Thoracic aorta (tissue), 2 donors: ENCODE data around the gene ANKMY1. TPM values are rescaled to one million over a fixed set of nuclear protein-coding genes. Genes with fewer than 3 reads are reported as not detected.
A peak's percentile ranks its signal among the peaks of the same experiment; 100 is the strongest.

Source experiments
- ATAC-seq: fragments of 150-250 bp; one replicate; pipeline ENCODE4 v1.8.0; 2017; ENCODE audit warnings: low read depth; ENCODE audit not compliant: insufficient number of reproducible peaks, low FRiP score
- DNase-seq: peaks from one replicate; pipeline ENCODE4 v3.0.0-alpha.2; 2020; ENCODE audit warnings: low spot score
- H3K27ac ChIP-seq, 2 donors: fragments of 200-600 bp; sonication (generic); 1 replicate in 1 of 2; 2 replicates in 1 of 2; pipeline ENCODE4 v1.5.1; 2016; ENCODE audit warnings: mild to moderate bottlenecking in 2 of 2, moderate library complexity in 2 of 2
- H3K27me3 ChIP-seq: fragments of 200-600 bp; sonication (generic); replicated peaks from 2 replicates; pipeline ENCODE4 v1.6.0; 2016; ENCODE audit warnings: mild to moderate bottlenecking; ENCODE audit not compliant: insufficient read depth
- H3K36me3 ChIP-seq: fragments of 200-600 bp; sonication (generic); one replicate; pipeline ENCODE4 v1.5.1; 2016
- H3K4me1 ChIP-seq, 2 donors: fragments of 200-600 bp; sonication (generic); 1 replicate in 1 of 2; 2 replicates in 1 of 2; pipeline versions ENCODE4 v1.5.1 to v1.6.0; 2016; ENCODE audit warnings: low read depth in 2 of 2, mild to moderate bottlenecking in 1 of 2; ENCODE audit not compliant: control insufficient read depth in 1 of 2
- H3K4me3 ChIP-seq: fragments of 200-600 bp; sonication (generic); 2 replicates; pipeline ENCODE4 v1.5.1; 2016; ENCODE audit warnings: mild to moderate bottlenecking
- H3K9me3 ChIP-seq: fragments of 200-600 bp; sonication (generic); 2 replicates; pipeline ENCODE4 v1.5.1; 2016
- CTCF ChIP-seq: fragments of 200-600 bp; sonication (generic); IDR thresholded peaks from one replicate; pipeline ENCODE4 v1.5.1; 2019; ENCODE audit warnings: antibody characterized with exemption
- total RNA-seq, 2 donors: library from RNA; depleted of rRNA; stranded (reverse); fragments of >200 nt; gene quantifications; one replicate each; pipeline versions ENCODE4 v1.1.0 to v1.2.3, GENCODE V29; 2016

The ANKMY1 gene
- total RNA-seq, 2 donors from 2014 or later = 20.0 to 44.8 TPM

- DNase-seq = no peak
- peaks cover 7% of the 10 kb centered on the region for H3K9me3 ChIP-seq
- ATAC-seq = no peak
- no peak overlapping the region for H3K27ac ChIP-seq
- no peaks in the 10 kb centered on the region for H3K27me3 ChIP-seq
- H3K4me1 ChIP-seq = no peaks in the 10 kb centered on the region
- no peak overlapping the region for H3K4me3 ChIP-seq
- H3K36me3 ChIP-seq = no peaks in the 10 kb centered on the region
- no peak for TF ChIP-seq CTCF
These were observed 79.9 kb downstream of the ANKMY1 start for GRCh38 chr2:240477916-240478315.

GRCh38 chr2:240473211-240473610 is 84.6 kb downstream of the ANKMY1 start:
- H3K27me3 ChIP-seq = no peaks in the 10 kb centered on the region

GRCh38 chr2:240472078-240472790 is 85.6 kb downstream of the ANKMY1 start:
- peaks cover 7% of the 10 kb centered on the region for H3K9me3 ChIP-seq
- TF ChIP-seq CTCF = no peak
- ATAC-seq (no peak), DNase-seq (peak; percentile 1)
- H3K4me3 ChIP-seq = no peak overlapping the region
- no peaks in the 10 kb centered on the region for H3K36me3 ChIP-seq
- H3K4me1 ChIP-seq = no peaks in the 10 kb centered on the region
- no peak overlapping the region for H3K27ac ChIP-seq
- H3K27me3 ChIP-seq = no peaks in the 10 kb centered on the region

More at GRCh38 chr2:240473211-240473610, 84.6 kb downstream of the ANKMY1 start:
- H3K4me3 ChIP-seq = no peak overlapping the region
- H3K27ac ChIP-seq = no peak overlapping the region
- H3K36me3 ChIP-seq = no peaks in the 10 kb centered on the region
- TF ChIP-seq CTCF = no peak
- no peaks in the 10 kb centered on the region for H3K4me1 ChIP-seq
- DNase-seq (no peak), ATAC-seq (no peak)
- H3K9me3 ChIP-seq = peaks cover 7% of the 10 kb centered on the region

- no peaks in the 10 kb centered on the region for H3K27me3 ChIP-seq
- DNase-seq (peak; percentile 1), ATAC-seq (no peak)
- H3K27ac ChIP-seq = no peak overlapping the region
- H3K36me3 ChIP-seq = peaks cover 11% of the 10 kb centered on the region
- no peak overlapping the region for H3K4me3 ChIP-seq
- no peaks in the 10 kb centered on the region for H3K4me1 ChIP-seq
- TF ChIP-seq CTCF = no peak
- peaks cover 4% of the 10 kb centered on the region for H3K9me3 ChIP-seq
These were observed 88.0 kb downstream of the ANKMY1 start for GRCh38 chr2:240469740-240470139.

- peaks cover 12% of the 10 kb centered on the region for H3K36me3 ChIP-seq
- no peak overlapping the region for H3K4me3 ChIP-seq
- no peak for TF ChIP-seq CTCF
- no peaks in the 10 kb centered on the region for H3K27me3 ChIP-seq
- H3K4me1 ChIP-seq = no peaks in the 10 kb centered on the region
- DNase-seq (no peak), ATAC-seq (no peak)
- H3K27ac ChIP-seq = no peak overlapping the region
- no peaks in the 10 kb centered on the region for H3K9me3 ChIP-seq
These were observed 88.5 kb downstream of the ANKMY1 start for GRCh38 chr2:240469239-240469636.
